ENCODE data around the gene ERGIC1.

Gene ERGIC1

GRCh38 chr5:172918421-172919371 lies 84.6 kb downstream of the ERGIC1 start:
- H3K79me2 ChIP-seq (ENCODE audit: insufficient read depth, low read depth): no peaks in the 10 kb centered on the region
- no peaks in the 10 kb centered on the region for H4K20me1 ChIP-seq (ENCODE audit: insufficient read depth)
- H3K4me2 ChIP-seq: no peak overlapping the region
- no peaks in the 10 kb centered on the region for H3K4me1 ChIP-seq (ENCODE audit: low read depth, poor library complexity, severe bottlenecking)
- H3K4me3 ChIP-seq (IDR thresholded peaks at IDR 0.05; ENCODE audit: insufficient read depth, low read depth, low read length): no peak overlapping the region
- no peak overlapping the region for H3K27ac ChIP-seq
- no peaks in the 10 kb centered on the region for H3K36me3 ChIP-seq (ENCODE audit: insufficient read depth)
- no peak for TF ChIP-seq CTCF (conservative IDR thresholded peaks at IDR 0.05; ENCODE audit: low read depth, low read length)
- no peak overlapping the region for H3K9ac ChIP-seq
- H3K27me3 ChIP-seq (ENCODE audit: insufficient read depth, low read depth): no peaks in the 10 kb centered on the region
- no peak overlapping the region for H2AFZ ChIP-seq (ENCODE audit: low read depth)

GRCh38 chr5:172919525-172920446 lies 85.7 kb downstream of the ERGIC1 start:
- no peak for TF ChIP-seq CTCF (conservative IDR thresholded peaks at IDR 0.05; ENCODE audit: low read depth, low read length)
- no peak overlapping the region for H3K27ac ChIP-seq
- no peaks in the 10 kb centered on the region for H3K36me3 ChIP-seq (ENCODE audit: insufficient read depth)

GRCh38 chr5:172920447-172920849 lies 86.4 kb downstream of the ERGIC1 start:
- no peak for TF ChIP-seq CTCF (conservative IDR thresholded peaks at IDR 0.05; ENCODE audit: low read depth, low read length)

More at GRCh38 chr5:172919525-172920446, 85.7 kb downstream of the ERGIC1 start:
- Histone ChIP-seq H3K4me3 (IDR thresholded peaks at IDR 0.05; ENCODE audit: insufficient read depth, low read depth, low read length) (no peak overlapping the region), H3K4me1 (ENCODE audit: low read depth, poor library complexity, severe bottlenecking) (no peaks in the 10 kb centered on the region), H3K4me2 (no peak overlapping the region), H3K27me3 (ENCODE audit: insufficient read depth, low read depth) (no peaks in the 10 kb centered on the region), H4K20me1 (ENCODE audit: insufficient read depth) (no peaks in the 10 kb centered on the region), H3K79me2 (ENCODE audit: insufficient read depth, low read depth) (no peaks in the 10 kb centered on the region), H2AFZ (ENCODE audit: low read depth) (no peak overlapping the region), H3K9ac (no peak overlapping the region)

GRCh38 chr5:172920995-172921394 lies 86.9 kb downstream of the ERGIC1 start:
- H3K27ac ChIP-seq: no peak overlapping the region
- no peak overlapping the region for H3K4me2 ChIP-seq
- no peak overlapping the region for H3K9ac ChIP-seq
- no peaks in the 10 kb centered on the region for H3K36me3 ChIP-seq (ENCODE audit: insufficient read depth)
- no peak for TF ChIP-seq CTCF (conservative IDR thresholded peaks at IDR 0.05; ENCODE audit: low read depth, low read length)
- H2AFZ ChIP-seq (ENCODE audit: low read depth): no peak overlapping the region
- no peaks in the 10 kb centered on the region for H4K20me1 ChIP-seq (ENCODE audit: insufficient read depth)
- H3K79me2 ChIP-seq (ENCODE audit: insufficient read depth, low read depth): no peaks in the 10 kb centered on the region
- H3K4me3 ChIP-seq (IDR thresholded peaks at IDR 0.05; ENCODE audit: insufficient read depth, low read depth, low read length): no peak overlapping the region
- no peaks in the 10 kb centered on the region for H3K27me3 ChIP-seq (ENCODE audit: insufficient read depth, low read depth)
- H3K4me1 ChIP-seq (ENCODE audit: low read depth, poor library complexity, severe bottlenecking): no peaks in the 10 kb centered on the region

More at GRCh38 chr5:172920447-172920849, 86.4 kb downstream of the ERGIC1 start:
- Histone ChIP-seq H3K27me3 (ENCODE audit: insufficient read depth, low read depth) (no peaks in the 10 kb centered on the region), H3K27ac (no peak overlapping the region), H2AFZ (ENCODE audit: low read depth) (no peak overlapping the region), H3K36me3 (ENCODE audit: insufficient read depth) (no peaks in the 10 kb centered on the region), H3K4me3 (IDR thresholded peaks at IDR 0.05; ENCODE audit: insufficient read depth, low read depth, low read length) (no peak overlapping the region), H3K4me2 (no peak overlapping the region), H4K20me1 (ENCODE audit: insufficient read depth) (no peaks in the 10 kb centered on the region), H3K4me1 (ENCODE audit: low read depth, poor library complexity, severe bottlenecking) (no peaks in the 10 kb centered on the region), H3K79me2 (ENCODE audit: insufficient read depth, low read depth) (no peaks in the 10 kb centered on the region), H3K9ac (no peak overlapping the region)

Data from KMS-11 (cell line).